NCI-H1048 (cell line): ENCODE measurements around the gene PSORS1C2.
"Not testable (repeated sequence)": the region's sequence is repeated elsewhere in the genome, so short reads cannot be mapped to it uniquely, and the experiment has no call there.

Source experiments
- DNase-seq: peaks from one replicate; lab custom pipeline; 2025; lab: John Stamatoyannopoulos, UW

Gene PSORS1C2

DNA sequence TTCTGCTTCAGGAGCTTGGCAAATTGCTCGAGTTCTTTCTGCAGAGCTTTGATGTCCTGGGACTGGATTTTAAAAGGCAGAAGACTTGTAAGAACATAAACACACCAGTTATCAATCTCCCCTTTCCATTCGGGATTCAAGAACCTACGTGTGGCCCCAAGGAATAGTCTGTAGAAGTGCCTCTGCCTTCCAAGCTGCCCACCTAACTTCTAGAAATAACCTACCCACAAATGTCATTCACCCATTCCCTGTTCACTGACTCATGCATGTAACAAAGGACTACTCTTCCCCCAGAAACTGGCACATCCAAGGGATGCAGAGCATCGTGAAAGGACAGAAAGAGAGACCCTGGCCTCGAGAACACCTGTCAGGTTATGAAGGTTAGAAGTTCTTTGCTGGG lies 27.1 kb upstream of the PSORS1C2 start:
- DNase-seq: no peak

DNA sequence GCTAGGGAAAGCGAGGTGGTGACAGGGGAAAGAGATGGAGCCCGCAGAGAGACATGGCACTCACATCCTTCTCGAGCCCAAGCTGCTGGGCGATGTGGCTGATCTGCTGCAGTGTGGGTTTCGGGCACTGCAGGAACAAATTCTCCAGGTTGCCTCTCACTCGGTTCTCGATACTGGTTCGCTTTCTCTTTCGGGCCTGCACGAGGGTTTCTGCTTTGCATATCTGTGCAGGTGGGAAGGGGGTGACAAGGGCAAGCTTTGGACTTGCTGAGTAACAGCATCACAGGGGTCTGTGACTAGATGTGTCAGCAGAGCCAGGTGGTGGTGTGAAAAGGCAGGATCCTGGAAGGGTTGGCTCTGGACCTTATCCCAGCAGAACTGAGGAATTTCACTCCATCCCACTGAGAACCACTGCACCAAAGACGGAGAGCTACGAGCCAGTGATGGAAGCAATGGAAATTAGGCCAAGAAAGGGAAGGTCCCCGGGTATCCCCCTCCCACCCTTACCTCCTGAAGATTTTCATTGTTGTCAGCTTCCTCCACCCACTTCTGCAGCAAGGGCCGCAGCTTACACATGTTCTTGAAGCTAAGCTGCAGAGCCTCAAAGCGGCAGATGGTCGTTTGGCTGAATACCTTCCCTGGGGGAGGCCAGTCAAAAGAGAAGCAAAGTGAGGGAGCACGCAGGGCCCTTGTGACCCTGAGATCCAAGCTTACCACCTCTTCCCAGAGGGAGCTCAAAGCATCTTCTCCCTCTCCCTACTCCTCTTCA lies 26.4 kb upstream of the PSORS1C2 start:
- DNase-seq: not testable (repeated sequence)

DNA sequence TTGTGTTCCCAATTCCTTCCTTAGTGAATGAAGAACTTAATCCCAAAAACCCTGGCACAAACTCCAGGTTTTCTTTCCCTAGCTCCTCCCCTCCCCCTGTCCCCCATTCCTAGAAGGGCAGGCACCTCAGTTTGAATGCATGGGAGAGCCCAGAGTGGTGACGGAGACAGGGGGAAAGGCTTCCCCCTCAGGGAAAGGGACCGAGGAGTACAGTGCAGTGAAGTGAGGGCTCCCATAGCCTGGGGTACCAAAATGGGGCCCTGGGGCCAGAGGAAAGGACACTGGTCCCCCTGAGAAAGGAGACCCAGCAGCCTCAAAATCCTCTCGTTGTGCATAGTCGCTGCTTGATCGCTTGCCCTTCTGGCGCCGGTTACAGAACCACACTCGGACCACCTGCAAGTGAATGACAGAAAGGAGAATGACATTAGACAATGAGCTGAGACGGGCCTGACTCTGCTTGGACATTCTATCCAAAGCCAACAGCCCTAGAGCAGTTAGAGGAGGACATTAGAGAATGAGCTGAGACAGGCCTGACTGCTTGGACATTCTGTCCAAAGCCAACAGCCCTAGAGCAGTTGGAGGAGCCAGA lies 25.7 kb upstream of the PSORS1C2 start:
- DNase-seq: not testable (repeated sequence)

DNA sequence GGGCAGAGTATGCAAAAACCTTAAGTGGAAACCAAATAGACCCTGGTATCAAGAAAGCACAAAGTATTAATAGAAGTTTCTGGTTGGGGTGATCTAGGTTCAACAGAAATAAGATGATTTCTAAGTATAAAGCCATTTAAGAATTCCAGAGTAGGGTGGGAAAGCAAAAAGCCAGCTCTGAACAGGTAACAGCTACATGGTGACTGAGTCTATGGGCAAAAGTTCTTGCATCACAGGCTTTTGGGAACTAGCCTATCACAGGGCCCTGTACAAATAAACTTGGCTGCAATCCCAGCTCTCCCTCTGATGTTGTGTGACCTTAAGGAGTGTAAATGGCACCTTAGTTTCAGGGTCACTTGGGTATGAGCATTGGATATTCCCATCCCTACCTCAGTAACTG lies 25.1 kb upstream of the PSORS1C2 start:
- DNase-seq: no peak

DNA sequence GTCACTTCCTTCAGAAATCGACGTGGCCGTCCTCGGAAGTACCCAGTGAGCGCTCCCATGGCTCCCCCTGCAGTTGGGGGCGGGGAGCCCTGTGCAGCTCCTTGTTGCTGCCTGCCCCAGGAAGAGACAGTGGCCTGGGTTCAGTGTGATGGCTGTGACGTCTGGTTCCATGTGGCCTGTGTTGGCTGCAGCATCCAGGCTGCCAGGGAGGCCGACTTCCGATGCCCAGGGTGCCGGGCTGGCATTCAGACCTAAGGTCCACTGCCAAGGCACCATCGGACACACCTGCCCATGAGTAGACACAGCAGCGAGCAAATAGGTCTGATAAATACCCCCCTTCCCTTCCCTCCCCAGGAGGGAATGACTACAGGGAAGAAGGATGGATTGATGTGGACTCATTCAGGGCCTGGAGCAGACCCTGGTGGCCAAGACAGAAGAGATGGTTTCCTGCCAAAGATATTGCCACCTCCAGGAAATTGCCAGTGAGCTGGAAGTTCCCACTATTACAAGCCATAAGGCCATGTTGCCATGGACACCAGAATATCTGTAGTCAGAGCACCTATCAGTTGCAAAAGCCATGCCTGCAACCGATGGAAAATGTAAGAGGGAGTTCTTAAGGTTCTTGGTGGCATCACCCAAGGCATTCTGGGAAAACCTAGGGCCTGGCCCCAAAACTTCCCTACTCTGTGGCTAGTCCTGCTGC lies 23.7 kb upstream of the PSORS1C2 start:
- no peak for DNase-seq

DNA sequence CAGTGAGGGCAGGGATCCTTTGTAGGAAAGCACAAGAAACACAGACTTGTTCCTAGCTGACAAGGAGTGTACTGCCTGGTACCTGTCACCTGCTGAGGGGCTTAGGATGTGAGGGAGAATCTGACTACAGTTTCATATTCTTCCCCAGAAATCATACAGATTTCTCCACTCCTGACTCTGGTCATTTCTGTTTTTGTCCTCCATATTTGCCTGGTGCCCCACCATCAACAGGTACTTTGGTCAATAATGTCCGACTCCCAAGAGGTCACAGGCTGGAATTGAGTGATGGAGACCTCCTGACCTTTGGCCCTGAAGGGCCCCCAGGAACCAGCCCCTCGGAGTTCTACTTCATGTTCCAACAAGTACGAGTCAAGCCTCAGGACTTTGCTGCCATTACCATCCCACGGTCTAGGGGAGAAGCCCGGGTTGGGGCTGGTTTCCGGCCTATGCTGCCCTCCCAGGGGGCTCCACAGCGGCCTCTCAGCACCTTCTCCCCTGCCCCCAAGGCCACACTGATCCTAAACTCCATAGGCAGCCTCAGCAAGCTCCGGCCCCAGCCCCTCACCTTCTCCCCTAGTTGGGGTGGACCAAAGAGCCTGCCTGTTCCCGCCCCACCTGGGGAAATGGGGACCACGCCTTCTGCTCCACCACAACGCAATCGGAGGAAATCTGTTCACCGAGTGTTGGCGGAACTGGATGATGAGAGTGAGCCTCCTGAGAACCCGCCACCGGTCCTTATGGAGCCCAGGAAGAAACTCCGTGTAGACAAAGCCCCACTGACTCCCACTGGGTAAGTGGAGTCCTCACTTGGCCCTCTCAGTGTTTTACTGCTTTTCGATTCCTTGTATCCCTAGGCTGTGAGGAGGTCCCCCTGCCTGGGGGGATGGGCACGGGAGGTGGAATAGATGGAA lies 22.6 kb upstream of the PSORS1C2 start:
- no peak for DNase-seq

DNA sequence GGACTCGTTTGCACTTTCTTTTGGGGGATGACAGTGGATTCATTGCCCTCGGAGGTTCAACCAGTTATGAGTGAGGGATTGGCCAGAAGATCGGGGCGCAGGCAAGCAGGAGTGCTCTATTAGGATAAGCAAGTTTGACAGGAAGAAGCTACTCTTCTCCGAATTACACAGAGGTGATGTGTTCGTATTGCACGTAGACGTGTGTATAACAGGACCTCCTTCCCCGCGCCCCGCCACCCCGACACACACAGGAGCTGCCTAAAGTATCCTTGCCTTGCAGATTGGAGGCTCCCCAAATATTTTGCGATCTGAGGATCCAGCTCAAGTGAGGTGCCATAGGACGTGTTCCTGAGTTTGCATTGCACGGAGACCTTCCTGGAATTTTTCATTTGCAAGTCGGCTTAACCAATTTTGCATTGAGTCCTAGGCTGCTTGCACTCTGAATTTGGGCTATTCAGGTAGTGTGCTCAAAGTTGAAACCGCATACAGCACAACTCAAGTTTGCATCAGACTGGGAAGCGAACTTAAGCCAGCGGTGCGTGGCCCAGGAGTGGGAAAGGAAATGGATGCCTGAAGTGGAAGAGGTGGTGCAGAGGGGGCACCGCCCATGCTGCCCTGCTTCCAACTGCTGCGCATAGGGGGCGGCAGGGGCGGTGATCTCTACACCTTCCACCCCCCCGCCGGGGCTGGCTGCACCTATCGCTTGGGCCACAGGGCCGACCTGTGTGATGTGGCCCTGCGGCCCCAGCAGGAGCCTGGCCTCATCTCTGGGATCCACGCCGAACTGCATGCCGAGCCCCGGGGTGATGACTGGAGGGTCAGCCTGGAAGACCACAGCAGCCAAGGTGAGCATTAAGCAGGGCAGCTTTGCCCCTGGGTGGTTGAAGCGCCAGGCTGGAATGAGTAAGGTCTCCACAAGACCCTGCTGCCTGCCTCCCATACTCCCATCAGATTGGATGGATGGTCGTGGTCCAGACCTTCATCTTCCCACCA lies 20.3 kb upstream of the PSORS1C2 start:
- no peak for DNase-seq

DNA sequence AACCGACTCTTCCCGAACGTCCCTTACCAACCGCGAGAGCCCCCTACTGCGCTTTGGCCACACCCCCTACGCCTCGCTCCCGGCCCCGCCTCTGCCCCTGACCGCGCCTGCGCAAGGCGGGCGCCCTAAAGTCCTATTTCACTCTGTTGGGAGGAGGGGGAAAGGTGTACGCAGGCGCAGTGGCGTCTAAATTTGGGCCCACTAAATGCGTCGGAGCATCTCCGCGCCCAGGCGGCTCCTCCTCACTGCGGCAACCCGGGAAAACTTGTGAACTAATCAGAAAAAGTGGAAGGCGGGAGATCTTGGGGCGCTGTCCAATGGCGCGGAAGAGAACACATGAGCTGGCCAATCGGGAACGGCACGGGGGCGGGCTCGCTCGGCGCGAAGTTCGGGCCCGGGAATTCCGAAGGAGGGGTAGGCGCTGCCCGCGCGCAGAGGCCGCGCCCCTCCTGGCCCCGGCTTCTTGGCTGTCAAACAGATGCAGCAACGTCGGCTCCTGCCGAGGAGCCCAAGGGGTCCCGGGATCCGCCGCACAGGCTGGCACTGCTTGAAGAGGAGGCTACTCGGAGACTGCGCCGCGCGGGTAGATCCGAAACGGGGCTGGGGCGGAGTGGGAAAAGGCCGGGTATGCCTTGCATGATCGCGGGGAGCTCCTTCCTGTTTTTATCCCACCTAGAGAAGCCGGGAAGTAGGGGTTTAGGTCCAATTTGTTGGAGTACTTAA lies 19.4 kb upstream of the PSORS1C2 start, which contains the start of gene TCF19:
Gene TCF19, plus strand, starts transcription at position 450 of the 723 bp plus-strand sequence. CDS start 881 bp downstream, outside the sequence.
- DNase-seq: peak; percentile 98

DNA sequence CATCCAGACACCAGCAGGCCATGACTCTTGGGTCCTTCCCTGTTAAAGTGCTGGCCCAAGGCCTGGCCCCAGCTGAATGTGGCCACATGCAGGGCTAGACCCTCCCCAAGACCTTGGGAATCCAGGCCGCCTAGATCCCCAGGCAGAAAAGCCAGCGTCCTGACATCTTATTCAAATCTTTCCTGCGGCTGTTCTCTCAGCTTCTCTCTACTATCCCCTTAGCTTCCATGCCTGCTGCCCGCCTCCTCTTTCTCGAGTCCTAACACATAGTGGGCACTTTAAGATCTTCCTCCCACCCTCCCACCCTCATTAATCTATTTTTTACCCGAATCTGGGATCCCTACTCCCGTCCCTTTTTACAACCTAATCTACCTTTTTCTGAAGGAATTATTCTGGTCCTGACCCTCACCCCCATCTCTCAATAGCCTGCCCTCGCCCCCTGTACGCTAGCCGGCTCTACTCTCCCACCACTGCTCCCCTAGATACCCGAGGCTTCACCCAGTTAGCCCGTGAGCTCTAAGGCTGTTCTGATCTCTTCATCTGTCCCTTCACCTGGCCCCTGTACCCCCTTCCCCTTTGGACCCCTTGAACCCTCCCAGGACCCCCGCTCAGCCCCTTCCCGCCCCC lies 18.8 kb upstream of the PSORS1C2 start, which contains the start of gene CCHCR1:
Gene CCHCR1, minus strand, starts transcription at position 290 of the 627 bp plus-strand sequence. Its CDS starts 202 bp downstream, at position 88.
- no peak for DNase-seq

DNA sequence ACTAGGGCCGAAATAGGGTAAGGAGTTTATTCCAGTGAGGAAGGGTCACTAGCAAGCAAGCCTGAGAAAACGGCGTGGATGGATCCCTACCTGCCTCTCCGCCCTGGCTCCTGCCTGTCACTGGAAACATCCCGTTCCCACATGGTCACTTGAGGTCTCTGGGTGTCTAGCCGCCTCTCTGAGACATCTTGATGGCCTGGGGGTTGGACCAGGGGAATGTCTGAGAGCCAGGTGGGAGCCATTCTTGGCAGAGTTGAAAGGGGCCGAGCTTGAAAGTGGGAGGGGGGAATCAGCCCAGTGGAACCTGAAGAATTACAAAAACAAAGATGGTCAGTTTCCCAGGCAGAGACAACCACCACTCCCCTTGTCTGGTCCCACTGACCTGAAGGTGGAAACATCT lies 17.8 kb upstream of the PSORS1C2 start:
- DNase-seq: no peak

DNA sequence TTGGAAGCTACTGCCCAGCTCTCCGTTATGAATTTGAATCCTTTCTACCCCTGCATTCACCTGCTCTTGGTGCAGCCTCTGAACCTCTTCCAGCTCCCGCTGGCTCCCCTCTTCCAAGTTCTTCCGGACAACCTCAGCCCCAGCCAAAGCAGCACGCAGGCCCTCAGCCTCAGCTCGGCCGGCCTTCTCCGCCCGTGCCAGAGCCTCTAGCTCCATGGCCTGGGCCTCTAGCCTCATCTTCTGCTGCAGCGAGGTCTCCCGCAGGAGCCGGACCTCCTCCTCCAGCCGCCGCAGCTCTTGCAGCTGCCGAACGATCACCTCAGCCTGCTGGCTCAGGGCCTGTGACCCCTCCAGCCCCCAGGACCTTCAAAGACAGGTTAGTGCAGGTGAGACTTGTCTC lies 15.6 kb upstream of the PSORS1C2 start:
- DNase-seq: no peak

DNA sequence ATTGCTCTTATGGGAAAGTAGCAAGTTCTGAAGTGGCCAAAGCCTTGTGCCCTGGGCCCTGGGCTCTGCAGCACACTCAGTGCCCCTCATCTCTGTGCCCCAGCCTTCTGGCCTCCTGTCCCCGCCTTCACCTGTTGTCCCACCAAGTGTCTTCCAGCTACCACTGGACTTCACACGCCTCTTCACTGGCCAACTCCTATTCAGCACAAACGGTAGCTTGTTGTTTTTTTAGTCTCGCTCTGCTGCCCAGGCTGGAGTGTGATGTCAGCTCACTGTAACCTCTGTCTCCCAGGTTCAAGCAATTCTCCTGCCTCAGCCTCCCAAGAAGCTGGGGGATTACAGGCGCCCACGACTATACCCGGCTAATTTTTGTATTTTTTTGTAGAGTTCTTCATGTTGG lies 13.9 kb upstream of the PSORS1C2 start:
- DNase-seq: no peak

DNA sequence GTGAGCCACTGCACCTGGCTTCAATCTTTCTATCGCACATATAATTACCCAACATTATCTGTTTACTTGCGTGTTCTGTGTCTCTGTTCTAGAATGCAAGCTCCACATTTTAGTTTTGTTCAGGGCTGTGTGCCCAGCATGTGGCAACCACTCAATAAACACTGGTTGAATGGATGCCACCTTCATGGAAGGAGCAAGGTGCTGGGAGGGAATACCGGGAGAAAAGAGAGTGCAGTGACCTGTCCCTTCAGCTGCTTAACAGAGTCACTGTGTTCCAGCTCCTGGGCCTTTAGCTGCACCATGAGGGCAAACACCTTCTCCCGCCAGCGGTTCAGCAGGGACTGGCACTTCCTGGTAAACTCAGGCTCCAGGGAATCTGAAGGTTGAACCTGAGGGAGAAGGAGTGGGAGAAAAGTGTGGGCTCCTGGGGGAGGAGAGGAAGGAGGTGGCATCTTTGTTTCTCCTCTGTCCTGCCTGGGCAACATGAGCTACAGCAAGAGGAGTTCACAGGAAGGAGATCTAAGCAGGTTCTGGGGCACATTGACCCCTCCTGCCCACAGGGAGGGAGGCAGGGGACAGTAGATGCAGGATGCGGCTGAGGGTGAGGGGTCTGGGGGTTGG lies 11.1 kb upstream of the PSORS1C2 start:
- no peak for DNase-seq

DNA sequence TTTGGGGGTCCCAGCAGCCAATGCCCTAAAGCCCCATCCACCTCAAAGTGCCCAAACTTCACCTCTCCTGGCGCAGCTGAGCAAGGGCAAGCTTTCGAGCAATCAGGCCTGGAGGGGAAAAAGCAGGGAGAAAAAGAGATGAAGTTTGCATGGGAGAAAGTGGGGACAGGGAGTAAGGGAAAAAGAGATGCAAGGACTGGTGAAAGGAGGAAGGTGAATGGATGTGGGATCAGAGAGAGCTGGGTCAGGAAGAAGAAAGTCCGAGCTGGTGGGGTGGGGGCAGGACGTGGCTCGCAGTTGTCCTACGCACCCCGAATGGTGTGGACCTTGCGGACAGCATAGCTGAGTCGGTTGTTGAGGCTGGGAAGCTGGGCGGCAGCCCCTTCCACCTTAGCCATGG lies 6.5 kb upstream of the PSORS1C2 start:
- DNase-seq: no peak

DNA sequence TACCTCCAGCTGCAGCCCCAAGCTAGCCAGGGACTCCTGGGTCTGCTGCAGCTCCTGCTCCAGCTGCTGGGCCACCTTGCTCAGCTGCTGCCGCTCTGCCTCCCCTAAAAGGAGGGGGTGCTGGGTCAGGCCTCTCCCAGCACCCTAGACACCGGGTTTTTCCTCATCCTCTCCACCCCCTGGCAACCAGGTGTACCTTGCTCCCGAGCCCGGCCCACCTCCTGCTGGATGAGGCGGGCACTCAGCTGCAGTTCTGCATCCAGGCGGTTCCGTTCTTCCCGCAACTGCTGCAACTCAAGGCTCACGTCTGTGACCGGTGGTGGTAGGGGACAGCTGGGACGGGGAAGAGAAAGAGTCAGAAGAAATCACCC lies 6.1 kb upstream of the PSORS1C2 start:
- DNase-seq: no peak

DNA sequence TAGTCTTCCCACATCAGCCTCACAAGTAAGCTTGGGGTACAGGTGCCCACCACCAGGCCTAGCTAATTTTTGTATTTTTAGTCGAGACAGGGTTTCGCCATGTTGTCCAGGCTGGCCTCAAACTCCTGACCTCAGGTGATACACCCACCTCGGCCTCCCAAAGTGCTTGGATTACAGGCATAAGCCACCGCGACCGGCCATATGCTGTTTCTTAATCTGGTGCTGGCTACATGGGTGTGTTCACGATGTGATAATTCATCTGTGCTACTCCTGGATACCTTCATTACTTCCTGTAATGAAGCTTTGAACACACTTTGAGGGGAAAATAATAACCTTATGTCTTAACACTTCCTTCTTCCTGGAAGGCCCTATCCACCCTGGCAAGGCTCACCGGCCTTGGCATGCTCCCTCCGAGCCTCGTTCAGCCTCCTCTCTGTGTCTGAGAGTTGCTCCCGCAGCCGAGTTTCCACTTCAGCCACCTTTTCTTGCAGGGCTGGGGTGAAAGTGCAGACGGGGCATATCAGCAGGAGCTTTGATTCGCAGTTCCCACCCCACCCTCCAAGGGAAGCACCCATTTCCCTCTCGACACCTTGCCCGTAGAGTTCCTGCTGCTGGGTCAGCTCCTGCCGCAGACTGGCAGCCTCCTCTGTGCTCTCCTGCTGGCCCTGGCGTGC lies 5.6 kb upstream of the PSORS1C2 start:
- DNase-seq: no peak

DNA sequence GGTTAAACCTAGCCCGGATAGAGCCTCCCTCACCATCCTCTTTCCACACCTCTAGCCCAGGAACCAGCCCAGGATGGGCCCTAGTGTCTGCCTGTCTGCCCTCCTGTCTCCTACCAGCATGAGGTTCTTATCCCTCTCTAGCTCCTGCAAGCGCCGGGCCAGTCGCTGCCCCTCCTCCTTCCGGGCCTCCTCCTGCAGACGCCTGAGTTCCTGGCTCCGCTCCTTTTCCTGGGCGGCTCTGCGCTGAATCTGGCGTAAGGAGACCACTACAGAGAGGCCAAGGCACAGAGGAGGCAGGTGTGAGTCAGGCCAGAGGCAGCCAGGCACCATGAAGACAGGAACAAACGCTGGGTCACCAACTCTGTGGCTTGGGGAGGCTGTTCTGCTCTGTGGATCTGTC lies 4.3 kb upstream of the PSORS1C2 start:
- no peak for DNase-seq

DNA sequence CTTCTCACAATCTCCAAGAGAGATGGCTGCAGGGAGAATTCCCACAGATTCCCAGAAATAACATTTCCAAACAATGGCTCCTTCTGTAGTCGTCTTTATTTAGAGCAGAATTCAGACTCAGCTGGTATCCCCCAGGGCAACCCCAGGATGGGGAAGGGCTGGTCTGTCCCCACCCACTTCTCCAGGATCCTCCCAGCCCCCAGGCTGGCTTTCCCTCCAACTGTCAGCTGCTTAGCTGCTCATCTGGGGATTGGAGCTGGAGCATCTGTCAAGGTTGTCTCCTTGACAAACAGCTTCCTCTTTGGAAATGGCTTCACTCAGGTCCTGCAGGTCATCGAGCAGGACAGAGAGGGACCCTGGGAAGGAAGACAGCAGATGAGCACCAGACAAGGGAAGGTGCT lies 3.5 kb upstream of the PSORS1C2 start:
- no peak for DNase-seq

DNA sequence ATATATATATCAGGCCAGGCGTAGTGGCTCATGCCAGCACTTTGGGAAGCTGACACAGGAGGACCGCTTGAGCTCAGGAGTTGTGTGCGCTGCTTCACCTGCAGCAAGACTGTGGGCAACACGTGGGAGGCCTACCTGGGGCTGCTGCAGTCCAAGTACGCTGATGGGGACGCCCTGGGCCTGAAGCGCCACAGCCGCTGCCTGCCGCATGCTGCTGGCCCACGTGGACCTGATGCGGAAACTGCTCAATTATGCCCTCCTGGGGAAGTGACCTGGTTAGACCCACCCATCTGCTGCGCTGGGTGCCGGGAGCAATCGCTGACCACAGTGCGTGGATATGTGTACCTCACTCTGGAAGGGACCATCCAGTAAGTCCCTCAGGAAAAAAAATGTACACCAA lies 1.8 kb upstream of the PSORS1C2 start:
- no peak for DNase-seq
